GM19328 (cell line): ENCODE measurements around the gene STX1A.
"Not testable (repeated sequence)": the region's sequence is repeated elsewhere in the genome, so short reads cannot be mapped to it uniquely, and the experiment has no call there.

Experiments
- ATAC-seq: cut with Tn5 transposase; IDR thresholded peaks from one replicate; pipeline ENCODE4 v1.9.1; 2021; ENCODE audit warnings: mild to moderate bottlenecking, moderate library complexity; ENCODE audit not compliant: unreplicated experiment

STX1A gene

GRCh38 chr7:73655309-73655708 is 64.2 kb downstream of the STX1A start:
- ATAC-seq, result not testable (repeated sequence)

GRCh38 chr7:73652541-73652949 is 66.9 kb downstream of the STX1A start:
- no peak for ATAC-seq

GRCh38 chr7:73650524-73650923 is 68.9 kb downstream of the STX1A start:
- ATAC-seq, result no peak

- no peak for ATAC-seq
Observed at GRCh38 chr7:73649576-73649975, 69.9 kb downstream of the STX1A start.
